ENCODE data around the gene DGKG. TPM values are rescaled to one million over a fixed set of nuclear protein-coding genes. Genes with fewer than 3 reads are reported as not detected.

Gene DGKG
- total RNA-seq, 6 experiments from 2014 or later = 0.21 to 0.54 (median 0.38) TPM

GRCh38 chr3:186127463-186127862 lies 234.6 kb downstream of the DGKG start:
- Mint-ChIP-seq H3K36me3 (ENCODE audit: low read depth) (no peaks in the 10 kb centered on the region), H3K4me3 (no peak overlapping the region), H3K27ac (no peak overlapping the region), H3K27me3 (ENCODE audit: insufficient read depth) (peaks cover 39% of the 10 kb centered on the region), H3K4me1 (ENCODE audit: low read depth) (no peaks in the 10 kb centered on the region), H3K9me3 (no peaks in the 10 kb centered on the region; the same call in 1 of the 2 replicates)
- no peak for TF ChIP-seq CTCF (IDR thresholded peaks at IDR 0.05)
- DNase-seq = no peak

- Mint-ChIP-seq H3K4me3 (no peak overlapping the region), H3K4me1 (ENCODE audit: low read depth) (no peaks in the 10 kb centered on the region)
- DNase-seq = no peak
These were observed 236.9 kb downstream of the DGKG start for GRCh38 chr3:186125118-186125517.

GRCh38 chr3:186124592-186124991 lies 237.4 kb downstream of the DGKG start:
- H3K27ac Mint-ChIP-seq = no peak overlapping the region
- H3K4me1 Mint-ChIP-seq (ENCODE audit: low read depth) = no peaks in the 10 kb centered on the region
- TF ChIP-seq CTCF (IDR thresholded peaks at IDR 0.05) = no peak
- H3K27me3 Mint-ChIP-seq (ENCODE audit: insufficient read depth) = peaks cover 35% of the 10 kb centered on the region
- no peaks in the 10 kb centered on the region; the same call in 1 of the 2 replicates for H3K9me3 Mint-ChIP-seq
- no peak overlapping the region for H3K4me3 Mint-ChIP-seq
- no peaks in the 10 kb centered on the region for H3K36me3 Mint-ChIP-seq (ENCODE audit: low read depth)
- no peak for DNase-seq

More at GRCh38 chr3:186125118-186125517, 236.9 kb downstream of the DGKG start:
- no peak for TF ChIP-seq CTCF (IDR thresholded peaks at IDR 0.05)
- Mint-ChIP-seq H3K27ac (no peak overlapping the region), H3K36me3 (ENCODE audit: low read depth) (no peaks in the 10 kb centered on the region), H3K27me3 (ENCODE audit: insufficient read depth) (peaks cover 36% of the 10 kb centered on the region), H3K9me3 (no peaks in the 10 kb centered on the region; the same call in 1 of the 2 replicates)

- no peaks in the 10 kb centered on the region for H3K4me1 Mint-ChIP-seq (ENCODE audit: low read depth)
These were observed 239.0 kb downstream of the DGKG start for GRCh38 chr3:186123012-186123411.

GRCh38 chr3:186121968-186122367 lies 240.1 kb downstream of the DGKG start:
- Mint-ChIP-seq H3K4me1 (ENCODE audit: low read depth) (no peaks in the 10 kb centered on the region), H3K4me3 (no peak overlapping the region), H3K36me3 (ENCODE audit: low read depth) (no peaks in the 10 kb centered on the region), H3K9me3 (no peaks in the 10 kb centered on the region; the same call in 1 of the 2 replicates), H3K27ac (no peak overlapping the region), H3K27me3 (ENCODE audit: insufficient read depth) (peaks cover 37% of the 10 kb centered on the region)
- DNase-seq = no peak
- TF ChIP-seq CTCF (IDR thresholded peaks at IDR 0.05) = no peak

More at GRCh38 chr3:186123012-186123411, 239.0 kb downstream of the DGKG start:
- Mint-ChIP-seq H3K9me3 (no peaks in the 10 kb centered on the region; the same call in 1 of the 2 replicates), H3K36me3 (ENCODE audit: low read depth) (no peaks in the 10 kb centered on the region), H3K27me3 (ENCODE audit: insufficient read depth) (peaks cover 38% of the 10 kb centered on the region), H3K27ac (no peak overlapping the region), H3K4me3 (no peak overlapping the region)
- TF ChIP-seq CTCF (IDR thresholded peaks at IDR 0.05) = no peak
- DNase-seq = no peak

- no peaks in the 10 kb centered on the region for H3K36me3 Mint-ChIP-seq (ENCODE audit: low read depth)
- no peak overlapping the region for H3K27ac Mint-ChIP-seq
- TF ChIP-seq CTCF (IDR thresholded peaks at IDR 0.05) = no peak
- DNase-seq = no peak
- H3K4me3 Mint-ChIP-seq = no peak overlapping the region
- no peaks in the 10 kb centered on the region for H3K4me1 Mint-ChIP-seq (ENCODE audit: low read depth)
- H3K9me3 Mint-ChIP-seq = no peaks in the 10 kb centered on the region; the same call in 1 of the 2 replicates
- peaks cover 37% of the 10 kb centered on the region for H3K27me3 Mint-ChIP-seq (ENCODE audit: insufficient read depth)
These were observed 240.8 kb downstream of the DGKG start for GRCh38 chr3:186121278-186121677.
